Cortex of kidney (tissue), 1 donor: ENCODE data around the gene CSK.

Experiments
- DNase-seq: peaks from one replicate; lab custom pipeline; 2025; lab: John Stamatoyannopoulos, UW

Gene CSK

GRCh38 chr15:74787251-74788041 lies 5.6 kb downstream of the CSK start:
- DNase-seq = no peak

- no peak for DNase-seq
Measured at GRCh38 chr15:74788042-74788682, 6.3 kb downstream of the CSK start.

GRCh38 chr15:74788683-74789151 lies 6.8 kb downstream of the CSK start:
- no peak for DNase-seq

- no peak for DNase-seq
Measured at GRCh38 chr15:74789171-74789631, 7.3 kb downstream of the CSK start.

- no peak for DNase-seq
Measured at GRCh38 chr15:74789741-74790079, 7.8 kb downstream of the CSK start.

DNA sequence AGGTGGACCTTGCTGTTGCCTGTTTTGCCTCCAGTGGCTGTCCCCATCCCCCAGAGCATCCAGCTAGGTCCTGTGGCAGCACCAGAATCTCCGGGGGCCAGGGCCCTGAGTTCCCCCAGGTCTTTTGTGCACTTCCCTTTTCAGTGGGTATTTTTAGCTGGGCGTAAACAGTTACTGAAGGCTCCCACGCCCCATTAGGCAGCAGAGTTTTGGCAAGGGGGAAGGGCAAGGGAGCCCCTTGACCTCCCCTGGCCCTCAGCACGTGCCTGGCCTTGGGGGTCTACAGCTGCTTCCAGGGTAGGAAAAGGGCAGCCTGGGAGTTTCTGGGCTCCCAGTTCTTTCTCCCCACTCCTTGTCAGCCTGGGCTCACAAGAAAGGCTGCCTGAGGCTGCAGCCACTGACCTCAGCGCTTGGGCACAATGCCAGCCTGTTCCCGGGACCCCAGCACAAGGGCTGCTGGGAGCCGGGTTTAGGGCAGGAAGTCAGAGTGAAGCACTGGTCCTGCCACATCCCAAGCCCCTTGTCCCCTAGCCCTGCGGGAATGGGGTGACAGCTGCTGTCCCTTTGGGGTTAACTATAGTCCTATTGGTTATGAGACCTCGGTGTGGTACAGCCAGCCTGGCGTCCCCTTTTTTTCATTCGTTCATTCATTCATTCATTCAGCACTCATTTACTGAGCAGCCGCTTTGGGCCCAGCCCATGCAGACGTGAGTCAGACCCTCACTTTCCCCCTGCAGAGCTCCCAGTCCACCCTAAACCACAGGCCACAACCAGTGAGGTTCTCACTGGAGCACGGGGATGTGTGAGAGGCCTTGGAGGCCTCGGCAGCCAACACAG lies 8.4 kb downstream of the CSK start:
- no peak for DNase-seq

GRCh38 chr15:74791007-74791406 lies 9.1 kb downstream of the CSK start:
- no peak for DNase-seq

DNA sequence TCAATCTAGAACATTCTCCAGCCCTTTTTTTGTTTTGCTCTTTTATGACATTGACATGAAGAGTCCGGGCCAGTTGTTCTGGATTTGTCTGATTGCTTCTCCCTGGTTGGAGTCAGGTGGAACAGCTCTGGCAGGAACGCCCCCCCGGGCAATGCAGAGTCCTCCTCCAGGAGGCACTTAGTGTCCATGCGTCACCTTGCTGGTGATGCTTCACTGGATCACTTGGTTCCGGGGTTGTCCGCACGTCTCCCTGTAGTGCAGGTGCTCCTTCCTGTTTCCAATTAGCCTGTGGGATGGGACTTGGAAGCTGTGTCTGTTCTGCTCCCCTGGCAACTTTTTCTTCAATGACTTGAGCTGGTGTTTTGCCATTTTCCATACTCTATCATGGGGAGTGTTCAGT lies 9.8 kb downstream of the CSK start:
- no peak for DNase-seq

GRCh38 chr15:74792227-74793016 lies 10.5 kb downstream of the CSK start:
- DNase-seq = no peak

DNA sequence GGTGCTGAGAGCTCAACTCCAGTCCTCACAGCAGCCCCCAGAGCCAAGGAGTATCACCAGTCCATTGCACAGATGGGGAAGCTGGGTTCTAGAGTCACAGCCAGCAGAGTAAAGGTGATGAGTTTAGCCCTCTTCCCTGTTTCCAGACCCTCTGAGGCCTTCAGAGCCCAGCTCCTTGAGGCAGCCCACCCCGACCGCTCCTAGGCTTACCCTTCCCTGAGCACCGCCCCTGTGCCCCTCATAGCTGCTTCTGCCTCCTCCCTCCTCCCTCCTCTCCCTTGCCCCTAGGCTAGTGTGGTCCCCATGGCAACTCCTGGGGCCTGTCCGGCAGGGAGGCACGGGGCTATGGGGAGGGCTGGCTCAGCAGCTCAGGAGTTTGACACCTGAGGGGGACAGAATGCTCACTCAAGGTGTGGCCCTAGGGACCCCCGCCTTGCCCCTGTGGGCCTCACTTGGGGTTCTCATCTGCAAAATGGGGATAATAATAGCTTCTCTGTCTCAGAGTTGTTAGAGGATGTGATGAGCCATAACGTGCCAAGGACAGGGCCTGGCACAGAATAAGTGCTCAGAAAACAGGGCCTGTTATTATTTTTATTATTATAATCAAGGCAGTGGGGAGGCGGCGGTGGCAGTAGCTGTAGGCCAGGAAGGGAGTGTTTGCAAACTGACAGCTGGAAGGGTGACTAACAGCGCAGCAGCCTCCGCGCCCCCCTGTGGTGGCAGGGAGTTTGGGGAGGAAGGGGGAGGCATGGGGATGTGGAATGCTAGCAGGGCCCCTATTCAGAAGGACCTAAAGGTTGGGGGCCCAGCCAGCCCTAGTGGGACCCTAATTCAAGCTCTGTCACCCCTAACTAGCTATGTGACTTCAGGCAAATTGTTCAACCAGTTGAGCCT lies 11.5 kb downstream of the CSK start:
- no peak for DNase-seq

GRCh38 chr15:74794248-74794969 lies 12.5 kb downstream of the CSK start:
- no peak for DNase-seq

DNA sequence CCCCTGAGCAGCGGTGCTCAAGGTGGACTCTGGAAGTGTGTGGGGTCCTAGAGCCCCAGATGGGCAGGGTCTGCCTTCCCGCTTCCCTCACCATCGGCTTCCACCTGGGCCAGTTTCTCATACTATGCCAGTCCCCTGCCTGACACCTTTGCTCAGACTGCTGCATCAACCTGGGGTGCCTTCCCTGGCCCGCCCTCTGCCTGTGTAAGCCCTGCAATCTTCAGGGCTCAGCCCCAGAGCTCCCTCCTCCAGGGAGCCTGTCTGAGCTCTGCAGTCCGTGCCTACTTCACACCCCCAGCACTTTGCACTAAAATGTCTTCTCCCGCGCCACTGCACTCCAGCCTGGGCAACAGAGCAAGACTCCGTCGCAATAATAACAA lies 13.1 kb downstream of the CSK start:
- no peak for DNase-seq

- DNase-seq = no peak
Measured at GRCh38 chr15:74795966-74796625, 14.2 kb downstream of the CSK start.

DNA sequence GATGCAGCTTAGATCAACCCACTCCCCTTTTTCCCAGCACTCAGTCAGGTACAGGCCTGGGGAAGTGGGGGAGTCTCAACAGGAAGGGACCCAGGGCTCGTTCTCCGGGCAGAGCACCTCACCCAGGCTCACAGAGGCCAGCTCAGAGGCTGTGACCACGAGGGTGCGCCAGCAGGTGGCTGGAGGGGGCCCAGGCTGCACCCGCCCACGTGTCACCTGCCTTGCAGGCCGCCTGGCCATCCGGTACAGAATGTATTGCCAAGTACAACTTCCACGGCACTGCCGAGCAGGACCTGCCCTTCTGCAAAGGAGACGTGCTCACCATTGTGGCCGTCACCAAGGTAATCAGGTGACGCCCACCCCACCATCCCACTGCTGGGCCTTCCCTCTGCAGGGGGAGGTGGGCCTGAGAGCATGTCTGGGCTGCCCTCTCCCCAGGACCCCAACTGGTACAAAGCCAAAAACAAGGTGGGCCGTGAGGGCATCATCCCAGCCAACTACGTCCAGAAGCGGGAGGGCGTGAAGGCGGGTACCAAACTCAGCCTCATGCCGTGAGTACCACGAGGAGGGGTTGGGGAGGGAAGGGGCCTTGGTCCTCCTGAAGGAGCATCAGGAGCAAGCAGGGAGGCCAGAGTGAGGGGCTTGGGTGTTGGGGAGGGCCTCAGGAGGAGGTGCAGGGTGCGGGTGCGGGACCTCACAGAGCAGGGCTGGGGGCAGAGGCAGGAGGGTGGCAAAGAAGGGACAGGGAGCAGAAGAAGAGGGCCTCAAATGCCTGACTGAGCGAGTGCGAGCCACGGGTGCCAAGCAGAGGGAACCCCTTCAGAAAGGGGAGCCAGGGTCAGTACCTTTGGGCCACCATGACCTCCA lies 16.7 kb downstream of the CSK start:
- no peak for DNase-seq

GRCh38 chr15:74799255-74799855 lies 17.5 kb downstream of the CSK start:
- DNase-seq = no peak

DNA sequence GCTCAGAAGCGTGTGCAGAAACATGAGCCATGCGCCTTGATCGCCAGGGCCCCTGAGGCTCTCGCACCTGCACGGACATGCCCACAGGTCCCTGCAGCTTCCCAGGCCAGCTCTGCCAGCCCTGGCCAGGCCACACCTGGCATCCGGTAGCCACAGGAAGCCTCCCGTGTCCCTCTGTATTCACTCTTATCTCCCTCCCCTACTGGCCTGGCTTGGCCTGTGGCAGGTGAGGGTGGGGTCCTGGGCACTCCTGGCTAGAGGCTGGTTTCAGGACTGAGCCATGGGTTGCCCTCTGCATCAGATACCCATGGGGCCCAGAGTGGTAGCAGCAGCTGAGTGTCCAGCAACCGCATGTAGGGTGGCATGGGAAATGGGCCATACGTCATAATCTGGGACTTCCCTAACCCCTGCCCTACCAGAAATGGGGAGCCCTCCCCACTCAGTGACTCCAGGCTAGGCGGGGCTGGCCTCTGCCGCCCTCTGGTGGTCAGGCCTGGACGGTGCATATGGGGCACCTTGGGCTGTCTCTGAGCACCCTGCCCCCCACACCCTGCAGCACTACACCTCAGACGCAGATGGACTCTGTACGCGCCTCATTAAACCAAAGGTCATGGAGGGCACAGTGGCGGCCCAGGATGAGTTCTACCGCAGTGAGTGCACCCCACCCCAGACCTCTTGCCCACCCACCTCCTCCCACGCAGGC lies 18.1 kb downstream of the CSK start:
- DNase-seq = no peak

DNA sequence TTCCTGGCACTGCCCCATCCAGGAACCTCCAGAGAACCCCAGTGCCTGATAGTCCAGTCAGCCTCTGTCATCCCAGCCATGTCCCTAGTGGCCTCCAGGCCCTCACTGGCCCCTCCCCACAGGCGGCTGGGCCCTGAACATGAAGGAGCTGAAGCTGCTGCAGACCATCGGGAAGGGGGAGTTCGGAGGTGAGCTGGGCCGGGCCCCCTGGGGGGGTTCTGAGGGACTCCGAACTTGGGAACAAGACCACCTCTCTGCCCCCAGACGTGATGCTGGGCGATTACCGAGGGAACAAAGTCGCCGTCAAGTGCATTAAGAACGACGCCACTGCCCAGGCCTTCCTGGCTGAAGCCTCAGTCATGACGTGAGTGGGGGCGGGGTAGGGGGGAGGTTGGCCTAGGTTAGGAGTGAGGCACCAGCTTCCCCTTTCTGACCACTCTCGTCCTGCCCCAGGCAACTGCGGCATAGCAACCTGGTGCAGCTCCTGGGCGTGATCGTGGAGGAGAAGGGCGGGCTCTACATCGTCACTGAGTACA lies 18.7 kb downstream of the CSK start:
- DNase-seq = no peak
